T-helper 1 cell (primary cell): ENCODE measurements around the gene NSF.
"Not testable (repeated sequence)": the region's sequence is repeated elsewhere in the genome, so short reads cannot be mapped to it uniquely, and the experiment has no call there.

Experiments
- DNase-seq, 5 donors: peaks; one replicate each; pipeline ENCODE4 v3.0.0-alpha.2; 2012 to 2020

Gene NSF

GRCh38 chr17:46632146-46632545 lies 41.7 kb downstream of the NSF start:
- DNase-seq = not testable (repeated sequence)

GRCh38 chr17:46634844-46635243 lies 44.4 kb downstream of the NSF start:
- DNase-seq = not testable (repeated sequence)

- DNase-seq = not testable (repeated sequence)
These were observed 51.6 kb downstream of the NSF start for GRCh38 chr17:46641861-46642656.

GRCh38 chr17:46647251-46647650 lies 56.8 kb downstream of the NSF start:
- DNase-seq = not testable (repeated sequence)

GRCh38 chr17:46647688-46648278 lies 57.3 kb downstream of the NSF start:
- DNase-seq = not testable (repeated sequence)

- not testable (repeated sequence) for DNase-seq
These were observed 58.8 kb downstream of the NSF start for GRCh38 chr17:46649246-46649645.

- DNase-seq = not testable (repeated sequence)
These were observed 61.7 kb downstream of the NSF start for GRCh38 chr17:46652024-46652643.

- DNase-seq = not testable (repeated sequence)
These were observed 67.8 kb downstream of the NSF start for GRCh38 chr17:46658235-46658634.

GRCh38 chr17:46659702-46660101 lies 69.2 kb downstream of the NSF start:
- DNase-seq = not testable (repeated sequence)

GRCh38 chr17:46663123-46663522 lies 72.7 kb downstream of the NSF start:
- not testable (repeated sequence) for DNase-seq

- not testable (repeated sequence) for DNase-seq
These were observed 73.1 kb downstream of the NSF start for GRCh38 chr17:46663552-46663951.

GRCh38 chr17:46665969-46666368 lies 75.5 kb downstream of the NSF start:
- not testable (repeated sequence) for DNase-seq

- not testable (repeated sequence) for DNase-seq
These were observed 80.3 kb downstream of the NSF start for GRCh38 chr17:46670789-46671188.

- not testable (repeated sequence) for DNase-seq
These were observed 82.3 kb downstream of the NSF start for GRCh38 chr17:46672777-46673176.

GRCh38 chr17:46677819-46678218 lies 87.3 kb downstream of the NSF start:
- DNase-seq = not testable (repeated sequence)

- DNase-seq = not testable (repeated sequence)
These were observed 93.2 kb downstream of the NSF start for GRCh38 chr17:46683653-46684052.

- DNase-seq = not testable (repeated sequence)
These were observed 94.8 kb downstream of the NSF start for GRCh38 chr17:46685284-46685683.

GRCh38 chr17:46692196-46692595 lies 101.7 kb downstream of the NSF start:
- DNase-seq = not testable (repeated sequence)

- not testable (repeated sequence) for DNase-seq
These were observed 102.8 kb downstream of the NSF start for GRCh38 chr17:46693283-46693682.

- DNase-seq = not testable (repeated sequence)
These were observed 106.1 kb downstream of the NSF start for GRCh38 chr17:46696522-46696921.

- not testable (repeated sequence) for DNase-seq
These were observed 108.5 kb downstream of the NSF start for GRCh38 chr17:46699014-46699413.

- no peak for DNase-seq
These were observed 127.5 kb downstream of the NSF start for GRCh38 chr17:46717999-46718398.

GRCh38 chr17:46719891-46720290 lies 129.4 kb downstream of the NSF start:
- DNase-seq = no peak

- no peak for DNase-seq
These were observed 129.9 kb downstream of the NSF start for GRCh38 chr17:46720408-46720807.
